Activated T-helper 17 cell treated with anti-CD3 and anti-CD28 coated beads, Interleukin-2, amount 50 U/mL, for 72 hours (primary cell): Measurements from ENCODE around the gene NPAS1. TPM values are rescaled to one million over a fixed set of nuclear protein-coding genes. Genes with fewer than 3 reads are reported as not detected.
A peak's percentile ranks its signal among the peaks of the same experiment; 100 is the strongest.

ENCODE experiments used
- ATAC-seq: fragments of 150-1000 bp; cut with Tn5 transposase; replicated peaks from 2 replicates; pipeline ENCODE4 v1.10.0; 2021; ENCODE audit warnings: mild to moderate bottlenecking, moderate library complexity
- H3K27ac Mint-ChIP-seq: one replicate; pipeline ENCODE4 v1.8.0; 2022; ENCODE audit warnings: mixed read lengths
- H3K27me3 Mint-ChIP-seq: one replicate; pipeline ENCODE4 v1.8.0; 2022; ENCODE audit warnings: mixed read lengths
- H3K36me3 Mint-ChIP-seq: one replicate; pipeline ENCODE4 v1.8.0; 2022; ENCODE audit warnings: low read depth, mild to moderate bottlenecking, mixed read lengths
- H3K4me1 Mint-ChIP-seq: one replicate; pipeline ENCODE4 v1.8.0; 2022; ENCODE audit warnings: mixed read lengths
- H3K4me3 Mint-ChIP-seq: one replicate; pipeline ENCODE4 v1.8.0; 2022; ENCODE audit warnings: mild to moderate bottlenecking, mixed read lengths
- H3K9me3 Mint-ChIP-seq: one replicate; pipeline ENCODE4 v1.8.0; 2022; ENCODE audit warnings: mixed read lengths
- total RNA-seq, 2 donors: library from RNA; stranded (reverse); gene quantifications; one replicate each; pipeline ENCODE4 v1.2.3, GENCODE V29; 2022

Gene NPAS1
- total RNA-seq, 2 donors from 2014 or later: 0.42 to 0.73 TPM

DNA sequence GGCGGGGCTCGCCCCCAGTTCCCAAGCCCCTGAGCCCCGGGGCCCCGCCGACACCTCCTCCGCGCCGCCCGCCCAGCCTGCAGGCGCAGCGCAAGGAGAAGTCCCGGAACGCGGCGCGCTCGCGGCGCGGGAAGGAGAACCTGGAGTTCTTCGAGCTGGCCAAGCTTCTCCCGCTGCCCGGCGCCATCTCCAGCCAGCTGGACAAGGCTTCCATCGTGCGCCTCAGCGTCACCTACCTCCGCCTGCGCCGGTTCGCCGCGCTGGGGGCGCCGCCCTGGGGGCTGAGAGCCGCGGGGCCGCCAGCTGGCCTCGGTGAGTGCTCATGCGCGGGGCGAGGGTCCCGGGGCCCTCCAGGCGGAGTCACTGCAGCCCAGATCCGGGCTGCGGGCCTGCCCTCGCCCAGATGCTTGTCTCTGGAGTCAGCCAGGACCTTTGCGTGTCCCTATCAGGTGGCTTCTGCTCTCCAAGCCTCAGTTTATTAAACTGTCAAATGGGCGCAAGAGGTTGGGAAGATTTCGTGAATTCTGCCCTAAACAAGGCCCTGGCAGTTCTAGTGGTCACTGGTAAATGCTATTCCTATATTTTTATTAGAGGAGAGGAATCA is 2.0 kb downstream of the NPAS1 start:
- ATAC-seq: no peak
- no peaks in the 10 kb centered on the region for H3K36me3 Mint-ChIP-seq
- peaks cover 32% of the 10 kb centered on the region for H3K27me3 Mint-ChIP-seq
- H3K9me3 Mint-ChIP-seq: no peaks in the 10 kb centered on the region
- H3K4me3 Mint-ChIP-seq: peak overlapping the region; percentile 33
- no peaks in the 10 kb centered on the region for H3K4me1 Mint-ChIP-seq
- H3K27ac Mint-ChIP-seq: no peak overlapping the region

DNA sequence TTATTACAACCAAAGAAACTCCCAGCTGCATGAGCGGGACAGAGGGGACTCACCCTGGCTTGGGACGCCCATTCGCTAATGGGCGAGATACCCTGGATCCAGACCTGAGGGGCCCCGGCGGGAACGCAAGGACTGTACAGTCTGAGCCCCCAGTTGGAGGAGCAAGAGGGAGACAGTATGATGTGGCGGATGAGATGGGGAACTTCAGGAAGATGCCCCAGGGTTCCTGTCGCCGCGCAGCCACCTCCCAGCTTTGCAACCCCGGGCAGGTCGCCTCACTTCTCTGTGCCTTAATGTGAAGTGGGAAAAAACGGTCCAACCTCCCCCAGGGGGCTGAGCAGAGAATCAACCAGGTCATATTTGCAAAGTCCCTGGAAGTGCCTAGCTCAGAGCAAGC is 2.5 kb downstream of the NPAS1 start:
- no peak overlapping the region for H3K27ac Mint-ChIP-seq
- no peak for ATAC-seq
- H3K27me3 Mint-ChIP-seq: peaks cover 32% of the 10 kb centered on the region
- no peaks in the 10 kb centered on the region for H3K36me3 Mint-ChIP-seq
- H3K4me3 Mint-ChIP-seq: no peak overlapping the region
- no peaks in the 10 kb centered on the region for H3K9me3 Mint-ChIP-seq
- H3K4me1 Mint-ChIP-seq: no peaks in the 10 kb centered on the region

DNA sequence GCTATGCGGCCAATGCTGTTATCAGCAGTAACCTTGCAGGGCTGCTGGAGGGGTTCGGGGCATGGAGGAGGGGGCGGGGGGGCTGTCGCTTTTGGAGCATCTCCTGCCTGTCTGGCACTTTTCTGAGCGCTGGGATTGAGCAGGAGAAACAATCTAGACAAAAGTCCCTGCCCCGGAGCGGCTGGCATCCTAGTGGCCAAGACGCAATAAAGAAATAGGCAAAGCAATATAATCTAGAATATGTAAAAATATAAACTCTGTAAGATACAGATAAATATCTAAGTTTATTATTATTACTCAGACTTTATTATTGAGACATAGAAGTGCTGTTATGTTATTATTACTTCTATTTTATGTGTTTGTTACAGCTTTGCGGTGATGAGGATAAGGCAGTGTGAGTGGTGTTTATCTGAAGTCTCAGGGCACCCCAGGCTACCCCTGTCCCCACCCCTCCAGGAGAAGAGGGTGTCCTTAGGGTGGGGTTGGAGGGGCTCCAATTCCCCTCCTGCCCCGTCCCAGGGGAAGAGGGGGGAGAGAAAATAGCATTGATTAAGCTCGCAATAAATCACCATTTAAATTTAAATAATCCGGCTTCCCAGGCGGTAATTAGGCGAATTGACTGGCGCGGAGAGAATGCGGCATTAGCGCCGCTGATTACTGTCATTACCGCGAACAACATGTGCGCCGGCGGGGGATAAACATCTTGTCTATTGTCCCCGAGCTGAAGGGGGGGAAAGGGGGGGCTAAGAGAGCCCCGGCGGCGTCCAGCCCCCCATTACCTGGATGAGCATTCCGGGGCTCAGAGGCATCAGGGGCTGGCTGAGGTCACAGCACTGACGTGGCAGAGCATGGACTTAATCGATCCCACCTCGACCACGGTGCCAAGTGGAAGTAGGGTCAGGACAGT is 3.2 kb downstream of the NPAS1 start:
- Mint-ChIP-seq H3K4me1 (no peaks in the 10 kb centered on the region), H3K9me3 (no peaks in the 10 kb centered on the region), H3K27ac (no peak overlapping the region), H3K4me3 (no peak overlapping the region), H3K27me3 (peaks cover 37% of the 10 kb centered on the region), H3K36me3 (no peaks in the 10 kb centered on the region)
- ATAC-seq: no peak

DNA sequence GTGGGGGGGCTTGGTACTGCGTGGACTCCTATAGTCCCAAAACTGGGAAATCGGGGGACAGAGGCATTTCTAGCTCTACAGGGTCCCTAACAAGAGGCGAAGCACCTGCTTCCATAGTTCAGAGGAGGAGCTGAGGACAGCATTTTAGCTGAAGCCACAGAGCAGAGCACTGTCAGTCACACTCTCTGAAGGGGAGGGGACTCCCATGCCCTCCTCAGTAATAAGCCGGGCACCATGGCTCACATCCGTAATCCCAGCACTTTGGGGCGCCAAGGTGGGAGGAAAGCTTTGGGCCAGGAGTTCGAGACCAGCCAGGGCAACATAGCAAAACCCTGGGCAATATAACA is 3.8 kb downstream of the NPAS1 start:
- H3K27me3 Mint-ChIP-seq: peaks cover 40% of the 10 kb centered on the region
- no peak for ATAC-seq
- H3K9me3 Mint-ChIP-seq: no peaks in the 10 kb centered on the region
- H3K27ac Mint-ChIP-seq: no peak overlapping the region
- H3K36me3 Mint-ChIP-seq: no peaks in the 10 kb centered on the region
- H3K4me1 Mint-ChIP-seq: no peaks in the 10 kb centered on the region
- no peak overlapping the region for H3K4me3 Mint-ChIP-seq

DNA sequence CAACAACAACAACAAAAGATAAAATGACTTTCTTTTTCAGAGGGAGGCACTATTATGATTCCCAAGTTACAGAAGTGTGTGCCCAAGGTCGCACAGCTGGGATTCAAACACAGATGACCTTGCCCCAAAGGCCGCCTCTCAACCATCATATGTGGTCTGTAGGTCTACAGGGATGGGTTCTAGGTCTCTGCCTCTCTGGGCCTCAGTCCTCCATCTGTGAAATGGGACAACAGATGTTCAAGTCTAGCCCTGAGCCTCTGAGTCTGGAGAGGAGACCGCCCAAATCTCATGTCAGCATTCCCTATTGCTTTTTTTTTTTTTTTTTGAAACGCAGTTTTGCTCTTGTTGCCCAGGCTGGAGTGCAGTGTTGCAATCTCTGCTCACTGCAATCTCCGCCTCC is 4.9 kb downstream of the NPAS1 start:
- no peak for ATAC-seq
- Mint-ChIP-seq H3K4me1 (no peaks in the 10 kb centered on the region), H3K36me3 (no peaks in the 10 kb centered on the region), H3K27me3 (peaks cover 35% of the 10 kb centered on the region), H3K4me3 (no peak overlapping the region), H3K9me3 (no peaks in the 10 kb centered on the region), H3K27ac (no peak overlapping the region)

DNA sequence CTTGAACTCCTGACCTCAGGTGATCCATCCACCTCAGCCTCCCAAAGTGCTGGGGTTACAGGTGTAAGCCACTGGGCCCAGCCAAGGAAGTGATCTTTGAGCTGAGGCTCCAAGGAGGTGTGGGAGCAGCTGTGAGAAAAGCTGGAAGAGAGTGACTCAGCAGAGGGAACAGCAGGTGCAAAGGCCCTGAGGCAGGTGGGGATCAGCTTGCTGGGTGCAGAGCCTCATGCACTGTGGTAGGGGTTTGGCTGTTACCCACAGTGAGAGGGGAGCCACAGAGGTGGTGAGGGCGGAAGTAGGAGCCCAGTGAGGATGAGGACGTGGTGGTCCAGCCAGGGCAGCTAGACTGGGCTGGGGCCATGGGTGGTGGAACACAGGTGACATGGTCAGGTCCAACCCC is 6.5 kb downstream of the NPAS1 start:
- peaks cover 42% of the 10 kb centered on the region for H3K27me3 Mint-ChIP-seq
- H3K4me3 Mint-ChIP-seq: no peak overlapping the region
- ATAC-seq: no peak
- H3K27ac Mint-ChIP-seq: no peak overlapping the region
- H3K4me1 Mint-ChIP-seq: no peaks in the 10 kb centered on the region
- H3K36me3 Mint-ChIP-seq: no peaks in the 10 kb centered on the region
- H3K9me3 Mint-ChIP-seq: no peaks in the 10 kb centered on the region

DNA sequence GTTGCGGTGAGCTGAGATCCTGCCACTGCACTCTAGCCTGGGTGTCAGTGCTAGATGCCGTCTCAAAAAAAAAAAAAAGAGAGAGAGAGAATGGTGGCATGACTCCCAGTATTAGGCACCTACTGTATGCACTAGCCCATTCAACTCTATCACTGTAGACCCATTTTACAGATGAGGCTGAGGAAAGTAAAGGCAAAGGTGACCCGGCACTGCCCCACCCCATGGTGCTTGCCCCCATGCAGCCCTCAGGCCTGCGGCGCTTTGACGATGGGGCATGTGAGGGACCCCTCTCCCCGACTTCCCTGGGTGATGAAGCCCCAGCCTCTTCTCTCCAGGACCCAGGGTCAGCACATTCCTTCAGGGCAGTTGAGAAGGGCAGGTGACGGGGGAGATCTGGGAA is 7.3 kb downstream of the NPAS1 start:
- Mint-ChIP-seq H3K4me1 (no peaks in the 10 kb centered on the region), H3K9me3 (no peaks in the 10 kb centered on the region), H3K27me3 (peaks cover 40% of the 10 kb centered on the region), H3K36me3 (no peaks in the 10 kb centered on the region), H3K27ac (no peak overlapping the region), H3K4me3 (no peak overlapping the region)
- ATAC-seq: no peak

DNA sequence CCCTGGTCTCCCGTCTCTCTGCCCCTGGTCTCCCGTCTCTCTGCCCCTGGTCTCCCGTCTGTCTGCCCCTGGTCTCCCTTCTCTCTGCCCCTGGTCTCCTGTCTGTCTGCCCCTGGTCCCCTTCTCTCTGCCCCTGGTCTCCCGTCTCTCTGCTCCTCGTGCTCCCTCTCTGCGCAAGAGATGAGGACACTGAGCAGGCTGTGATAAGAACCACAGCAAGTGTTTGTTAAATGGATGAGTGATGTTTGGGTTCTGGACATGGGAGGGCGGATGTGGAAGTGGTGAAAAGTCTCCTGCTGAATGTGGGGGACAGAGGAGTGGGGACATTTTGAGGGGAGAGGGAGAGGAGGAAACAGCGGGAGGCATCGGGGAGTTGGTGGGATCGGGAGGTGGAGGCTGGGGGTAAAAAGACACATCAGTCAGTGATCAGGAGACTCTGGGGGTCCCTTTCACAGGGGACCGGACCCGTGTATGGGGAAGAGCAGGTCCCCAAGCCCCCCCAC is 8.0 kb downstream of the NPAS1 start:
- no peak for ATAC-seq
- Mint-ChIP-seq H3K4me1 (no peaks in the 10 kb centered on the region), H3K27me3 (peaks cover 39% of the 10 kb centered on the region), H3K9me3 (no peaks in the 10 kb centered on the region), H3K4me3 (no peak overlapping the region), H3K36me3 (no peaks in the 10 kb centered on the region), H3K27ac (no peak overlapping the region)

DNA sequence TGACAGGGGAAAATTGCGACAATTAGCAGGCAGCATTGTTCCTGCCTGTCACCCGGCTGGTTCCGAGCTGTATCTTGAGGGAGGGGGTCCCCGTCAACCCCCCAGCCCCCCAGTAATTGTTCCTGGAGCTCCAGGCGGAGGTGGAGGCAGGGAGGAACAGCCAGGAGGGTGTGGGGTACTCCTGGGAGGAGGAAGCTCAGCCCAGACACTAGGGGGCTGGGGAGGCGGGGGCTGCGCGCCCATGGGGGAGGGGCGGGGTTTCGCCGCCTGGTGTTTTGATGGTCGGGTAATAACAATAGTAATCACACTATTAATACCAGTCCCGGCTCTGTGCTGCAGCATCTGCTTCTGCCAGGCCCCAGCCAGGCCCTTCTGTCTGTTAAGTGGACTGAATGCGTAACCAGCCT is 8.6 kb downstream of the NPAS1 start:
- no peaks in the 10 kb centered on the region for H3K4me1 Mint-ChIP-seq
- H3K4me3 Mint-ChIP-seq: no peak overlapping the region
- no peak for ATAC-seq
- H3K9me3 Mint-ChIP-seq: no peaks in the 10 kb centered on the region
- H3K27ac Mint-ChIP-seq: no peak overlapping the region
- peaks cover 34% of the 10 kb centered on the region for H3K27me3 Mint-ChIP-seq
- H3K36me3 Mint-ChIP-seq: no peaks in the 10 kb centered on the region

DNA sequence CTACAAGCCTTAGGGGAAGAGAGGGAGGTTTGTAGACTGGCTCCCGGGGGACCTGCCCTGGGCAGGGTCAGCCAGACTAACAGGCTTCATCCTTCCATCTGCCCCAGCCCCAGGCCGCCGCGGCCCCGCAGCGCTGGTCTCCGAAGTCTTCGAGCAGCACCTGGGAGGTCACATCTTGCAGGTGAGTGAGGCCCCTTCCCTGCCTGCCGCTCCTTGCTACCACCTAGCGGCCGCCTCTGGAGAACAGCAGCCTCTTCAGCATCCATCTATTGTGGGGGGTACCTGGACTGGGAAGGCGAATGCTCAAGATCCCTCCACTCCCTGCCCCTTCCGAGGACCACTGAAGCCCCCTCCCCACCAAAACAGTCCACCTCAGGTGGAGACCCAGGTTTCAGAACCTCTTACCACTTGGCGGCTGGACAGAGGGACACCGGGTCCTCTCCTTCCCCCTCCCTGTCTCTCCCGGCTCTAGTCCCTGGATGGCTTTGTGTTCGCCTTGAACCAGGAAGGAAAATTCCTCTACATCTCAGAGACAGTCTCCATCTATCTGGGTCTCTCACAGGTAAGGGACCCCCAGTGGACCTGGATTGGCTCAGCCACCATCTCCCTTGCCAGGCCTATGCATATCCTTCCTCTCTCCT is 12.7 kb downstream of the NPAS1 start:
- Mint-ChIP-seq H3K4me1 (peaks cover 14% of the 10 kb centered on the region), H3K36me3 (peaks cover 8% of the 10 kb centered on the region), H3K4me3 (no peak overlapping the region), H3K27ac (no peak overlapping the region), H3K27me3 (peaks cover 20% of the 10 kb centered on the region), H3K9me3 (no peaks in the 10 kb centered on the region)
- no peak for ATAC-seq

DNA sequence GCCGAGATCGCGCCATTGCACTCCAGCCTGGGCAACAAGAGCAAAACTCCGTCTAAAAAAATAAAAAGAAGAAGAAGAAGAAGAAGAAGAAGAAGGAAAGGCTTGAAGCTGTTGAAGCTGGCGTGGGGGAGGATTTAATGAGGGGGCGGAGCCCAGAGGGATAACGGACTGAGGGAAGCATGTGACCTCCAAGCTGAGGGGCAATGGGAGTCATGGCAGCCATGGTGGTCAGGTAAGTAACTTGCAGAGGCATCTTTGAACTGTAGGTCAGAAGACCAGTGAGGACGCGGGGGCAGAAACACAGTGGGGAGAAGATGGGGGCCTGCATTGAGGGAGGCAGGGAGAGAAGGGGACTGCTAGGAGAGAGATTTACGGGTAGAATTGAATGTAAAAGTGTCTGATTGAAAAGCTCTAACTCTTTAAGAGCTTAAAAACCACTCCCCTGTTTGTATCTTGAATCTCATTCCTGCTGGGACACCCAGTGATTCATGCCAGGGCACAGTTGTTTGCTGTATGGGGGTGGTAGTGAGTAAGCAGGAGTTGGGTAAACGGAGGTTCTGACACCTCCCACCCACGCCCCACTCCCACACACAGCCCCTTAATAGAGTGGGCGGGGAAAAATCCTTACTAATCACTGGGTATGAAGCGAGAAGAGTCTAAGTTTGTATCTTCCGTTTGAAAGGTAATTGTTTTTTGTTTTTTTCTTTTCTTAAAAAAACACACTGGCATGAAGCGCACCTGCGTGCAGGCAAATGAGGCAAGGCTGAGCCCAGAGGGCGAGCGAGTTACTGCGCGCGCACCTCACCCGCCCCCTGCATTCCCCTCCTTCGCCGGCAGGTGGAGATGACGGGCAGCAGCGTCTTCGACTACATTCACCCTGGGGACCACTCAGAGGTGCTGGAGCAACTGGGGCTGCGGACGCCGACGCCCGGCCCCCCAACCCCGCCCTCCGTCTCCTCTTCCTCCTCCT is 15.8 kb downstream of the NPAS1 start:
- Mint-ChIP-seq H3K27ac (peak overlapping the region; percentile 99), H3K4me3 (peak overlapping the region; percentile 88), H3K4me1 (peaks cover 14% of the 10 kb centered on the region), H3K9me3 (no peaks in the 10 kb centered on the region), H3K27me3 (peaks cover 8% of the 10 kb centered on the region), H3K36me3 (peaks cover 8% of the 10 kb centered on the region)
- peak; percentile 94 for ATAC-seq

DNA sequence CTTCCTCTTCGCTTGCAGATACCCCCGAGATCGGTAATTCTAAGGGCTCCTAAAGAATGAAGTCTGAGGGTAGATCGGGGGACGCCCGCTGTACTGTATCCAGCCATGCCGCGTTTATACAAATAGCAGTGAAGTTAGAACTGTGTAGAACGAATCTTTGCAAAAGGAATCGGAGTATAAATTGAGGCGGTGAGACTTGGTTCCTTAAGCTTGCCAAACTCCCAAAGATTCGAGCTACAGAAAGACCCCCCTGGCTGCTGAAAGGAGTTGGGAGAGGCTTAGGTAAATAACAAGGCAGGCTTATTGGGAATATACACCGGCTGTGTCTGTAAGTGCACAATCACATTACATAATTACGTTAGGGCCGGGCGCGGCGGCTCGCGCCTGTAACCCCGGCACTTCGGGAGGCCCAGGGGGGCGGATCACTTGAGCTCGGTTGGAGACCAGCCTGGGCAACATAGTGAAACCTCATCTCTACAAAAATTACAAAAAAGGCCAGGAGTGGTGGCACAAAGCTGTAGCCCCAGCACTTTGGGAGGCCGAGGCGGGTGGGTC is 16.5 kb downstream of the NPAS1 start:
- peak overlapping the region; percentile 99 for H3K27ac Mint-ChIP-seq
- peaks cover 14% of the 10 kb centered on the region for H3K4me1 Mint-ChIP-seq
- peak; percentile 32 for ATAC-seq
- peaks cover 8% of the 10 kb centered on the region for H3K36me3 Mint-ChIP-seq
- H3K9me3 Mint-ChIP-seq: no peaks in the 10 kb centered on the region
- H3K27me3 Mint-ChIP-seq: peaks cover 3% of the 10 kb centered on the region
- peak overlapping the region; percentile 88 for H3K4me3 Mint-ChIP-seq

DNA sequence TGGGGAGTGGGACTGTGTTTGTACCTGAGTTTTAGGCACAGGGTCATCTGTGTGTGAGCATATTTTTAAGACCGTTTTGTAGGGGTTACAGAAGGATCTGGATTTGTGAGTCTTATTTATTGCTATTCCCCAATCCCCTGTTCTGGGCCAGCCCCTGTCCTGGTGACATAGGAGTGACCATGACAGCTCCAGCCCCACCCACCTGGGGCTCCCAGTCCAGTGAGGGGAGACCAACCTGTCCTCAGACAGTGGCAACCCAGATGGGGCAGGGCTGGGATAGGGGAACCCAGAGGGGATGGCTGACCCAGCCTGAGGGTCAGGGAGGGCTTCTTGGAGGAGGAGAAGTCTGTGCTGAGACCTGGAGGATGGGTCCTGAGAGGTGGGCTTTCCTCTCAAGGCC is 18.1 kb downstream of the NPAS1 start:
- peaks cover 8% of the 10 kb centered on the region for H3K36me3 Mint-ChIP-seq
- ATAC-seq: no peak
- H3K27ac Mint-ChIP-seq: no peak overlapping the region
- no peaks in the 10 kb centered on the region for H3K9me3 Mint-ChIP-seq
- no peak overlapping the region for H3K4me3 Mint-ChIP-seq
- no peaks in the 10 kb centered on the region for H3K27me3 Mint-ChIP-seq
- H3K4me1 Mint-ChIP-seq: peaks cover 14% of the 10 kb centered on the region
